T1000 (cell line): ENCODE measurements around the gene MKI67.
"Not testable (repeated sequence)": the region's sequence is repeated elsewhere in the genome, so short reads cannot be mapped to it uniquely, and the experiment has no call there.

Experiments
- DNase-seq: peaks from one replicate; lab custom pipeline; 2025; ENCODE audit warnings: mixed read lengths; lab: John Stamatoyannopoulos, UW

The MKI67 gene

DNA sequence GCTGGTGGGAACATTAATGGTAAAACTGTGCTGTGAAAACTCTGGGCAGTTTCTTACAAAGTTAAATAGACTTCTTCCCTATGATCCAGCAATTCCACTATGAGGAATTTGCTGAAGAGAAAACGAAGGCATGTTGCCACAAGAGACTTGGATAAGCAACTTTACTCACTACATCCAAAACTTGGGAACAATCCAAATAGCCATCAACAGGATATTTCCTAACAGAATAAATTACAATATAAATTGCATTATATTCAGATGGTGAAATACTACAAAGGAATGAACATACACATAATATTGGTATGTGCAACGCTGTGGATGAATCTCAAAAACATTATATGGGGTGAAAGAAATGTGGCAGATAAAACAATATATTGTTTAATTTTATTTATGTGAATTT is 21.4 kb upstream of the MKI67 start:
- no peak for DNase-seq

DNA sequence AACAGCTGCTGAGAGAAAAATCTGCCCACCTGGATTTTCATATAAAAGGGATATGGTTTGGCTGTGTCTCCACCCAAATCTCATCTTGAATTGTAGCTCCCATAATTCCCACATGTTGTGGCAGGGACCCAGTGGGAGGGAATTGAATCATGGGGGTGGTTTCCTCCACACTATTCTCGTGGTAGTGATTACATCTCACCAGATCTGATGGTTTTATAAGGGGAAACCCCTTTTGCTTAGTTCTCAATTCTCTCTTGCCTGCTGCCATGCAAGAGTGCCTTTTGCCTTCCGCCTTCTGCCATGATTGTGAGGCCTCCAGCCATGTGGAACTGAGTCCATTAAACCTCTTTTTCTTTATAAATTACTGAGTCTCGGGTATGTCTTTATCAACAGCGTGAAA is 20.8 kb upstream of the MKI67 start:
- no peak for DNase-seq

DNA sequence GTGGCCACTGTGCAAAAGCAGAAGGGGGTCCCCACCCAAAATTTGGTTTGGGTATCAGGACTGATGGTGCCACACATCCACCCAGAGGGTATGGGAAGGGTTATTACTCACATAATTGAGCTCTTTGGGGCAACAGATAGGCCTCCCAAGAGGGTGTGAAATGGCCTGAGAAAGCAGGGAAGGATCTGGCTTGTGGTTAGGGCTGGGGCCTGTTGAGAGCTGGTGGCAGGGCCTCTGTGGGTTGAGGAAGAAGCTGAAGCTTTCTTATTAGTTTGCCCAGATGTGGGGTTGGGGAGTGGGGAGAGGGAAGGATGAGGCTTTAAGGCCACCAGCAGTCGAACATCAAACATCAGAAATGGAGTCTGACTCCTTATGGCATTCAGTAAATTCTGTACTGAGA is 18.3 kb upstream of the MKI67 start:
- no peak for DNase-seq

- DNase-seq, result no peak
These were observed 17.3 kb upstream of the MKI67 start for GRCh38 chr10:128143531-128143930.

DNA sequence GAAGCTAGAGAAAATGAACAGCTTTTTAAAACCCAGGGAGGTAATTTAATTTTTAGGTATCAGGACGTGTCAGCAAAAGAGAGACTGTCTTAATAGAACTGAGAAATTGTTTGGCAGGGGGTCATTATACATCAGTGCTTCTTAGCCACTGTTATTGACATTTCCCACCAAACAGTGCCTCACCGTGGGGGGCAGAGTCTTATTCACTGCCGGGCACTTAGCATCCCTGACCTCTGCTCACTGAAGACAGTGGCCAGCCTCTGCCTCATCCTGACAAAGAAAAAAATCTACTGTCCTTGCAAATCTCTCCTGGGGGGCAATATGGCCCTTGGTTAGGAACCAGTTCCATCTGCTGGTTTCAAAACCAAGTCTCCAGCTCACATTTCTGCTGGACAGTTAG is 14.2 kb upstream of the MKI67 start:
- no peak for DNase-seq

DNA sequence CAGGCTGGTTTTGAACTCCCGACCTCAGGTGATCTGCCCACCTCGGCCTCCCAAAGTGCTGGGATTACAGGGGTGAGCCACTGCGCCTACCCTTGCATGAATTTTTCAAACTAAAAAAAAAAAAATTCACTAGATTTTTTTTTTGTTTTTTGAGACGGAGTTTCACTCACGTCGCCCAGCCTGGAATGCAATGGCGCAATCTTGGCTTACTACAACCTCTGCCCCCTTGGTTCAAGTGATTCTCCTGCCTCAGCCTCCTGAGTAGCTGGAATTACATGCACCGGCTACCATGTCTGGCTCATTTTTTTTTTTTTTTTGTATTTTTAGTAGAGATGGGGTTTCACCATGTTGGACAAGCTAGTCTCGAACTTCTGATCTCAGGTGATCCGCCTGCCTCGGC is 12.2 kb upstream of the MKI67 start:
- DNase-seq, result not testable (repeated sequence)

- DNase-seq, result no peak
These were observed 11.7 kb upstream of the MKI67 start for GRCh38 chr10:128137877-128138276.

GRCh38 chr10:128130051-128130450 is 3.8 kb upstream of the MKI67 start:
- no peak for DNase-seq

- no peak for DNase-seq
These were observed 2.4 kb upstream of the MKI67 start for GRCh38 chr10:128128582-128128981.

- DNase-seq, result no peak
These were observed 743 bp downstream of the MKI67 start for GRCh38 chr10:128125416-128125943.

DNA sequence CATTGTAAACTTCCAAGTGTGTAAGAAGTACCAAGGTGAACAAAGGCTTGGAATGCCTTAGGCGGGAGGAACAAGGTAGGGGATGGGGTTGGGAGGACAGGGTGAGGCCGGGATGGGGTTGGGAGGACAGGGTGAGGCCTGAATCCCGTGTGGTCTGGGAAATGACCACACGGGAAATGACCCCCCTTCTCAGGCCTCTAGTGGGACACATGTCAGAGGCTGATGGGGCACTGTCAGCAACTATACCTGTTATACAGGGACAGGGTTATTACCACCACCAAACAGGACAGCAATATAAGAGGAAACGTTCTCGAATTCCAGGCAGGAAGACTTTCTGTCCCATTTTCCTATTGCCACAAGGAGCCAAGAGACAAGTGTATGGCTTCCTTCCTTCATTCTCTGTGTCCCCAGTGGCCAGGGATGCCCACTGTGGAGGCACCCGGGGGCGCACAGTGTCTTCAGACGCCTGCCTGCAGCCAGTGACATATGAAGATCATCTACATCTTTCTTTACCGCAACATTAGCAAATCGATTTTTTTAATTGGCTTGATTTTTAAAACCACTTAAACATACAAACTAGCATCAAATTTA is 1.3 kb downstream of the MKI67 start:
- no peak for DNase-seq

- DNase-seq, result no peak
These were observed 2.4 kb downstream of the MKI67 start for GRCh38 chr10:128123846-128124245.

DNA sequence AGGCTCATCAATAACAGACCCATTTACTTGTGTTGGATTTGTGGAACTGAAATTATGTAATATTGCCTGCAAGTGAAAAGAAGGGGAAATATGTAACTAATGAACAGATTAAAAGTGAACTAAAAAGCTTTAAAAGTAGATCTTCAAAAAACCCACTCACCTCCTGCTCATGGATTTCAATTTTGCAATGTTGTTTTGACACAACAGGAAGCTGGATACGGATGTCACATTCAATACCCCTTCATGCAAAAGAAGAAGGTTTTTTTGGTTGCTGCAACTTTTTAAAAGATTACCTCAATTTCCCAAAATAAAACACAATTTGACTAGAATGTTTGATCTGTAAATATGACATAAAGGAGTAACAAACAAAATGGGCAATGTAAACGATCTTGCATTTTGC is 3.3 kb downstream of the MKI67 start:
- no peak for DNase-seq

GRCh38 chr10:128121750-128122412 is 4.3 kb downstream of the MKI67 start:
- DNase-seq, result no peak

DNA sequence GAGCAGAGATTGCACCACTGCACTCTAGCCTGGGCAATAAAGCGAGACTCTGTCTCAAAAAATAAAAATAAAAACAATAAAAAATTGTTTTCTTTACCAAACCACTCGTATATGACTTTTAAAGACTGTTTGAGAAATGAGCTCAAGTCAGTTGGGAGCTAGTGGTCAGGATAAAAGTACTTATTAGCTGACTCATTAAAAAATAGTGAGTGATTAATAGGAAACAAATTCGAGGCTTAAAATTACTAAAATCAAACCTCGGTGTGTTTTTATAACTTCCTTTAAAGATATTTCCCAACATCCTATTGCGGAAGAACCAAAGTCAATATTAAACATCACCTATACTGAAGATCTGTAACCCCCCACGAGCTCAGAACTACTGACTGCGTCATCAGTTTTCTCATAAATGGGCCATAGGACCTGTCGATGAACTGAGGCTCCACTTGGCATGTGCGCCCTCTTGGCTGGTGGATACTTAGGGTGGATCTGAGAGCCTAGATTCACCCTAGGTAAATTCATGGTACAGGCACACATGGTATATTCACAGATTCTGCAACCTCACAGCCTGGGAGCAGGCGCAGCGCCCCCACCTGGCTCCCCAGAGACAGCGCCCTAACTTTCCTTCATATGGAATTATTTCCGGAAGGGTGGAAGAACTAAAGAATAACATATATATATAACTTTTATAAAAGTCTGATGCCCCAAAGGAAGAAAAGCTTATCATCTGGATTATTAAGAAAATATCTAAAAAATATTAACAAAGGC is 9.2 kb downstream of the MKI67 start:
- DNase-seq, result no peak

DNA sequence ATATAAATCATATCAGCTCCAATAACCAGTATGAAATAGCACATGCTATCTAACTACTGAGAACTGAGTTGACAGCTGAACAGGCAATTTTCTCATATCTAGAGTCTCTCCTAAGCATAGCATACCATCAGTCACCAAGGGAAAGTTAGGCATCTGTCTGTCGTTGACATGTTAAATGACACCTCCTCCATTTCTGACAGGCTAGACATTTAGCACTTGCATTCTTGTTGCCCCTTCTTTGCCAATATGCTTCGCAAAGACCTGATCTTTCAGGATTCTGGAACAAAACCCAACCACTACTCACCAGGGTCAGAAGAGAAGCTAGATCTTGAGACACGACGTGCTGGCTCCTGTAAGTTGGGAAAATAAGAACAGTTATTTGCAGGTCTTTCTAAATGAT is 10.0 kb downstream of the MKI67 start:
- no peak for DNase-seq

GRCh38 chr10:128115356-128115755 is 10.9 kb downstream of the MKI67 start:
- no peak for DNase-seq

- DNase-seq, result no peak
These were observed 11.3 kb downstream of the MKI67 start for GRCh38 chr10:128114901-128115300.

- no peak for DNase-seq
These were observed 13.2 kb downstream of the MKI67 start for GRCh38 chr10:128113026-128113425.

DNA sequence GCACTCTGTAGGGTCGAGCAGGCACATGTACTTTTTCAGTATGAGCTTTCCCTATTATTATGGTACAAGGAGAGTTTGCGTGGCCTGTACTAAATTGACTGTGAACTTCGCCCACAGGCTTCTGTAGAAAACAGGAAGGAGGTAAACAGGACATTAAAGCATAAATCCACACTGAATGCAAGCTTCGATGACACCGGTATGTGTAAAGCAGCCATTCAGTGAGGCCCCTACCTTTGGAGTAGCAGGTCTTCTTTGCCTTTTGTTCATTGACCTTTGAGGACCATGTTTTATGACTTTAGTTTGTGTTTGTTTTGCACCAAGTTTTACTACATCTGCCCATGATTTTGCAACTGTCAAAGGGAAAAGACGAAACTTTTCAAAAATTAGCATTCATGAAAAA is 14.5 kb downstream of the MKI67 start:
- no peak for DNase-seq

DNA sequence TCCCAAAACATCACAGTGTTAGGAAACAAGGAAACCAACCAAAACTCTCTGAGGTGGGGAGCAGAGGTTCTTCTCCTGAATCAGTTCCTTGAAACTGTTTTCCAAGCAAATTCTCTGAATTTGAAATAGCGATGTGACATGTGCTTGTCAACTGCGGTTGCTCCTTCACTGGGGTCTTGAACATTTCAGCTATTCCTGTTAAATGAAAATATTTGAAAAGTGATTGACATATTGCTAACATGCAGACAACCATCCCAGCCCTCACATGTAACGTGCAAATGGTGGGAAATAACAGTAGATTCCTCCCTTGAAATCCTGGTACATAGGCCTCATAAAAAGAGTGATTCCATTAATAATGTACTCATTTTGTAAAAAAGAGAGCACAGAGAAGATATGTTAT is 15.9 kb downstream of the MKI67 start:
- no peak for DNase-seq

DNA sequence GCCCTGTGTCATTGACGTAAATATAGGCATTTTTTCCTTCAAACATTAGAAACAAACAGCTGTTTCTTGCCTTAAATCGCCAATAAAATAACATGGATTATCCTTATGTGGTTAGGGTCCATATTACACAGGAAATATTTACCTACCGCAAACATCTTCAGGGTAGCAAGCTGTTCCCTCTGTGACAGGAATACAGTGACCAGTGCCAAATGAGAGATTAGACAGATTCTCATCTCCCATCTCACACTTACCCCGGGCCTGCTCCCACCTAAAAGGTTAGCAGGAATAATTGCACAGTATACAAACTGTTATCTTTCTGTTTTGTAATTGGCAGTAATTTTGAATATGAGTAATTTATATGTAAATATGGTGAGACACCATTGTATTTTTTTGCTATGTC is 16.5 kb downstream of the MKI67 start:
- no peak for DNase-seq

GRCh38 chr10:128105383-128105782 is 20.8 kb downstream of the MKI67 start:
- no peak for DNase-seq
